GM12878 (cell line): Measurements from ENCODE around the gene WDR31. TPM values are rescaled to one million over a fixed set of nuclear protein-coding genes. Genes with fewer than 3 reads are reported as not detected.

Experiments
- ATAC-seq: fragments of 200-7000 bp; cut with Tn5 transposase; 3 replicates; pipeline ENCODE4 v1.9.1; 2020; ENCODE audit warnings: mild to moderate bottlenecking, moderate library complexity
- BruUV-seq: library from RNA; stranded (reverse); fragments of 400-500 nt; replicated peaks from 2 replicates; lab custom pipeline; 2021; lab: Mats Ljungman, UMichigan
- CTCF ChIA-PET: fragments of 300-600 bp; sonication (Branson Sonifier 250); formaldehyde crosslinking; extraction: SDS; loops from one replicate; lab custom pipeline; 2021; ENCODE audit warnings: inconsistent platforms; lab: Yijun Ruan, JAX
- POLR2A ChIA-PET: fragments of 350-600 bp; formaldehyde crosslinking; extraction: SDS; loops from one replicate; lab custom pipeline; 2021; ENCODE audit warnings: inconsistent platforms; lab: Charles Lee
- RAD21 ChIA-PET: fragments of 300-600 bp; sonication (Branson Sonifier 250); formaldehyde crosslinking; loops from one replicate; lab custom pipeline; 2023; ENCODE audit warnings: antibody characterized with exemption; ENCODE audit not compliant: unreplicated experiment; lab: Charles Lee
- SMC1A ChIA-PET: fragments of 300-600 bp; sonication (Branson Sonifier 250); formaldehyde crosslinking; loops from one replicate; lab custom pipeline; 2023; ENCODE audit not compliant: unreplicated experiment, uncharacterized antibody; lab: Charles Lee
- DNase-seq: peaks from one replicate; pipeline ENCODE4 v3.0.0-alpha.2; 2011; ENCODE audit warnings: low read depth, low spot score
- FAIRE-seq: peaks from 3 replicates; lab custom pipeline; 2011; peaks lifted over from hg19 to GRCh38; lab: Jason Lieb, UNC
- H2AFZ ChIP-seq: 2 replicates; pipeline ENCODE4 v1.6.0; 2011; ENCODE audit warnings: low read depth, low read length, control low read depth; ENCODE audit not compliant: control insufficient read depth
- H3K27ac ChIP-seq: 2 replicates; pipeline ENCODE4 v1.5.1; 2011; ENCODE audit warnings: control low read depth; ENCODE audit not compliant: control insufficient read depth, insufficient read depth
- H3K27me3 ChIP-seq, 2 experiments: replicated peaks in 1 of 2; 2 replicates each; pipeline versions ENCODE4 v1.6.0 to v1.6.1; 2011; ENCODE audit warnings: low read length in 1 of 2; ENCODE audit not compliant: control insufficient read depth in 2 of 2, insufficient read depth in 2 of 2
- H3K36me3 ChIP-seq, 2 experiments: 2 replicates each; pipeline ENCODE4 v1.5.1; 2011; ENCODE audit warnings: low read length in 1 of 2; ENCODE audit not compliant: control insufficient read depth in 2 of 2, insufficient read depth in 2 of 2
- H3K4me1 ChIP-seq: 2 replicates; pipeline ENCODE4 v1.6.1; 2011; ENCODE audit warnings: mild to moderate bottlenecking, low read length, moderate library complexity, mixed read lengths; ENCODE audit not compliant: control insufficient read depth, insufficient read depth
- H3K4me2 ChIP-seq: 2 replicates; pipeline ENCODE4 v1.6.0; 2011; ENCODE audit warnings: control low read depth; ENCODE audit not compliant: control insufficient read depth, insufficient read depth
- H3K4me3 ChIP-seq: fragments of 200-600 bp; sonication (generic); 2 replicates; pipeline ENCODE4 v1.5.1; 2016
- H3K79me2 ChIP-seq: 2 replicates; pipeline ENCODE4 v1.6.0; 2011; ENCODE audit warnings: low read length; ENCODE audit not compliant: control insufficient read depth, insufficient read depth
- H3K9ac ChIP-seq: 2 replicates; pipeline ENCODE4 v1.8.0; 2011; ENCODE audit warnings: low read length, control low read depth, mixed read lengths; ENCODE audit not compliant: control insufficient read depth, insufficient read depth
- H3K9me3 ChIP-seq: replicated peaks from 3 replicates; pipeline ENCODE4 v1.5.1; 2011; ENCODE audit warnings: mild to moderate bottlenecking, low read length; ENCODE audit not compliant: control insufficient read depth, insufficient read depth
- H4K20me1 ChIP-seq: 2 replicates; pipeline ENCODE4 v1.6.0; 2011; ENCODE audit not compliant: control insufficient read depth, insufficient read depth
- RAD21 ChIP-seq: IDR thresholded peaks from 2 replicates; pipeline ENCODE4 v1.6.1; 2011; ENCODE audit warnings: mild to moderate bottlenecking, low read depth, low read length, moderate library complexity; ENCODE audit not compliant: insufficient read depth
- SUPT20H ChIP-seq: IDR thresholded peaks from 2 replicates; pipeline ENCODE4 v1.6.1; 2011; ENCODE audit warnings: low read depth, mild to moderate bottlenecking, low read length, moderate library complexity, borderline replicate concordance; ENCODE audit not compliant: control insufficient read depth
- WGBS: methylation state at CpG from one replicate; pipeline ENCODE4 v1.1.6; 2016; ENCODE audit warnings: low lambda C conversion rate; ENCODE audit not compliant: insufficient replicate concordance, insufficient coverage; ENCODE audit errors: missing lambda C conversion rate; 5-methylcytosine and 5-hydroxymethylcytosine counted together
- in situ Hi-C: fragments of 300-500 bp; cut with MboI; formaldehyde crosslinking; loops from 9 replicates; pipeline ENCODE4 v1.14.3; 2018; ENCODE audit warnings: mixed read lengths
- intact Hi-C: fragments of 100-400 bp; cut with micrococcal nuclease; formaldehyde crosslinking; loops from one replicate; pipeline ENCODE4 v1.14.2; 2022; ENCODE audit not compliant: unreplicated experiment
- polyA plus RNA-seq, 11 experiments: library from polyadenylated mRNA; depleted of rRNA in 4 of 11; unstranded in 6 of 11; stranded (reverse) in 5 of 11; fragments of >200 nt; fragmentation: Nextera tagmentation in 4 of 11; fragmentation: Illumina TruSeq in 1 of 11; extraction: Ambion mirVana in 4 of 11; extraction: Trizol in 1 of 11; gene quantifications; 1 replicate in 1 of 11; 2 replicates in 10 of 11; pipeline versions ENCODE4 v1.2.1 to v1.2.3, GENCODE V29; 2011 to 2016; ENCODE audit warnings: inconsistent platforms in 2 of 11, missing spikeins in 2 of 11, low read depth in 1 of 11
- total RNA-seq, 4 experiments: library from RNA; depleted of rRNA in 3 of 4; stranded (reverse); fragments of >200 nt in 3 of 4; fragmentation: Illumina TruSeq in 1 of 4; extraction: Trizol in 1 of 4; gene quantifications; 2 replicates each; pipeline versions ENCODE4 v1.2.1 to v1.2.3, GENCODE V29; 2013 to 2021
- TF ChIP-seq, protein P1 (sequence below), 3 experiments: IDR thresholded peaks in 2 of 3; conservative IDR thresholded peaks in 1 of 3; 2 replicates each; pipeline ENCODE4 v1.5.1; 2011; ENCODE audit warnings: low read depth in 3 of 3, low read length in 3 of 3, mild to moderate bottlenecking in 3 of 3, control low read depth in 2 of 3, moderate library complexity in 2 of 3, inconsistent platforms in 1 of 3, mixed read lengths in 1 of 3; ENCODE audit not compliant: control insufficient read depth in 2 of 3, insufficient read depth in 1 of 3; ENCODE audit errors: extremely low read depth in 1 of 3

WDR31 gene
- total and polyA plus RNA-seq, 10 of the 15 experiments (the other 5 are each of a cell fraction or from before 2014, with no cell fraction given), result 0.26 to 1.7 (median 0.79) TPM

DNA sequence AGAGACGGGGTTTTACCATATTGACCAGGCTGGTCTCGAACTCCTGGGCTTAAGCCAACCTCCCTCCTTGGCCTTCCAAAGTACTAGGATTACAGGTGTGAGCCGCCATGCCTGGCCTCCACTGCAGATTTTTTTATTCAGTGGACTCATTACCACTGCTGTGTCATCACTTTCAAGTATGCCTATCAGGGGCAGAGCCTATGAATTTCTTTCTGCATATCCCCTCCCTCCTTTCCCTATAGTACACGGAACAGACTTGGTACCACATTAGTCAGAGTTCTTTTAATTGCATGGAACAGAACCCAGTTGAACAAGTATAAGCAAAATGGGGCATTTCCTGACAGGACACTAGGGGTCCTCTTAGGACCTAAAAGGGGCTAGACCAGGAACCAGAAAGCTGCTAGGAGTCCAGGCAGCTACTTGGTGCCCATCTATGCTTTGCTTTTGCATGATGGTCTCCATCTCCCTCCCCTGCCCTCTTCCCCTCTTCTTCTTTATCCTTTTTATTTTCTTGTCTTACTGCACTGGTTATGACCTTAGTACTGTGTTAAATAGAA is 15.0 kb upstream of the WDR31 start:
- no peak overlapping the region for H3K9ac ChIP-seq
- TF ChIP-seq SUPT20H (no peak), RAD21 (peak; percentile 42; the same call in 1 of the 2 replicates)
- TF ChIP-seq, protein P1, sequence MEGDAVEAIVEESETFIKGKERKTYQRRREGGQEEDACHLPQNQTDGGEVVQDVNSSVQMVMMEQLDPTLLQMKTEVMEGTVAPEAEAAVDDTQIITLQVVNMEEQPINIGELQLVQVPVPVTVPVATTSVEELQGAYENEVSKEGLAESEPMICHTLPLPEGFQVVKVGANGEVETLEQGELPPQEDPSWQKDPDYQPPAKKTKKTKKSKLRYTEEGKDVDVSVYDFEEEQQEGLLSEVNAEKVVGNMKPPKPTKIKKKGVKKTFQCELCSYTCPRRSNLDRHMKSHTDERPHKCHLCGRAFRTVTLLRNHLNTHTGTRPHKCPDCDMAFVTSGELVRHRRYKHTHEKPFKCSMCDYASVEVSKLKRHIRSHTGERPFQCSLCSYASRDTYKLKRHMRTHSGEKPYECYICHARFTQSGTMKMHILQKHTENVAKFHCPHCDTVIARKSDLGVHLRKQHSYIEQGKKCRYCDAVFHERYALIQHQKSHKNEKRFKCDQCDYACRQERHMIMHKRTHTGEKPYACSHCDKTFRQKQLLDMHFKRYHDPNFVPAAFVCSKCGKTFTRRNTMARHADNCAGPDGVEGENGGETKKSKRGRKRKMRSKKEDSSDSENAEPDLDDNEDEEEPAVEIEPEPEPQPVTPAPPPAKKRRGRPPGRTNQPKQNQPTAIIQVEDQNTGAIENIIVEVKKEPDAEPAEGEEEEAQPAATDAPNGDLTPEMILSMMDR (IDR thresholded peaks at IDR 0.05 in 2 of 3, conservative IDR thresholded peaks at IDR 0.05 in 1 of 3; ENCODE audit: control insufficient read depth in 2 of 3, extremely low read depth in 1 of 3, insufficient read depth in 1 of 3, low read depth in 3 of 3, low read length in 3 of 3), result peak; percentile 28 to 46 (median 45); a peak in 4 of 6 replicates
- TF ChIP-seq, all 136 proteins: peak for 2
- in situ Hi-C loops (no loop called here), intact Hi-C loops (loop anchor here (1.0 kb wide), 1 partner anchor 52 kb away; no protein-coding TSS in a partner anchor)
- no peaks in the 10 kb centered on the region for H3K79me2 ChIP-seq
- H3K4me2 ChIP-seq, result no peak overlapping the region
- ChIA-PET RAD21 (interaction anchor here (1.0 to 1.4 kb wide), 4 partner anchors 46 to 300 kb away, joined by 3 to 4 read pairs (median 4); partner anchors contain the start of gene ALAD), POLR2A (no interaction called here), CTCF (interaction anchor here (1.0 to 3.4 kb wide), 5 partner anchors 9 to 300 kb away, joined by 3 to 18 read pairs (median 4); partner anchors contain the start of gene ALAD), SMC1A (interaction anchor here (1.1 to 1.4 kb wide), 2 partner anchors 48 to 300 kb away, joined by 3 read pairs; no protein-coding TSS in a partner anchor)
- peaks cover 14% of the 10 kb centered on the region for H3K4me1 ChIP-seq
- BruUV-seq, result no TSS peak
- FAIRE-seq (no peak), DNase-seq (no peak), ATAC-seq (peak; percentile 55)
- WGBS, result 17% methylated on average over 4 of the region's 4 CpGs
- H4K20me1 ChIP-seq, result no peaks in the 10 kb centered on the region
- H3K9me3 ChIP-seq, result no peaks in the 10 kb centered on the region
- H2AFZ ChIP-seq, result no peak overlapping the region
- H3K27ac ChIP-seq, result no peak overlapping the region
- no peaks in the 10 kb centered on the region for H3K36me3 ChIP-seq
- H3K4me3 ChIP-seq, result no peak overlapping the region
- no peaks in the 10 kb centered on the region; a peak in 1 of 4 replicates for H3K27me3 ChIP-seq
